Inflammatory macrophage (primary cell): ENCODE results near the gene DEPDC5.

Experiments used
- DNase-seq, 2 donors: peaks; one replicate each; pipeline ENCODE4 v3.0.0-alpha.2; 2020 to 2022

The DEPDC5 gene

DNA sequence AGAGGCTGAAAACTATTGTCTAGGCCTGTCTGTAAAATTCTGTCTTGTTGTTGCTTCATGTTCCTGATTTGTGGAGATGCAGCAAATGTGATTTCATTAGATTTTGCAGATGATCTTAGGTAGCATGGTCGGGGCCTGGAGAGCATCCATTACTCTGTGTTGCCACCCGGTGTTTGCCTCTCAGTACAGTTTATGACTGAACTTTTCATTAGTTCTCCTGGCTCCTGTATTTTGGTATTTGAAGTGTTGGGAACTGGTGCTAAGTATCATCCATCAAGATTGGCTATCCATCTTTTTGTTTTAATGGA, 198.2 kb downstream of the DEPDC5 start:
- DNase-seq: no peak

DNA sequence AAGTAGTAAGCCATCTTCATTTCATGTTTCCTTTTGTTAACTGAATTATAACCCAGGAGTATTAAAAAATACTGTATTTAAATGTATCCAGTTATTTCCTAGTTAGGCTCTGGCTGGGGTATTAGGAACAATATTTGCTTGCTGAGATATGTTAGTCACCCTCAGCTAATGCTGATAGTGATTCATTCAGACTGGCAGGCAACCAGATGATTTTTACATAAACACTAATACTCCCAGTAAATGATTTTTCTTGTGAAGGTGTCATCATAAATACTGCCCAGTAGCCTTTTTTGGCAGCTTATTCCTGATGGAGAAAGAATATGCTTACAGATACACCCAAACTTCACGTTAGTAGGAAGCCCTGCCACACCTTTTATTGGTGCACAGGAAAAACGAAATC, 198.7 kb downstream of the DEPDC5 start:
- DNase-seq: no peak

DNA sequence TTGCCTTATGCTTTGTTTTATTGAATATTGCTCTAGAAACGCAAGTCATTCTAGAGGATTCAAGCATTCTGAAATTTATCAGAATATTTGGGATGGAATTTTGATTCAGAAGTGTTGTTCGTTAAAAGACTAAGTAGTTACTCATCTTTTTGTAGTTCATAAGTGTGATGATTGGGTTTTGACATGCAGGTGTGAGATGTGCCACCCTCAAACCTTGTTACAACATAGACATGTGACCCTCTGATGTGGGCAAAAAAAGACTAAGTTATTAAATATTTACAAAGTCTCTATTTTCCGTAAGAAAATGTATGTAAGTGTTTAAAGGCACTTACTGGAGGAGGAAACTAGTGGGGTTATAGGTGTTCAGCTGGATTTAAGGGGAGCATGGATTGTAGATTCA, 199.4 kb downstream of the DEPDC5 start:
- no peak for DNase-seq

DNA sequence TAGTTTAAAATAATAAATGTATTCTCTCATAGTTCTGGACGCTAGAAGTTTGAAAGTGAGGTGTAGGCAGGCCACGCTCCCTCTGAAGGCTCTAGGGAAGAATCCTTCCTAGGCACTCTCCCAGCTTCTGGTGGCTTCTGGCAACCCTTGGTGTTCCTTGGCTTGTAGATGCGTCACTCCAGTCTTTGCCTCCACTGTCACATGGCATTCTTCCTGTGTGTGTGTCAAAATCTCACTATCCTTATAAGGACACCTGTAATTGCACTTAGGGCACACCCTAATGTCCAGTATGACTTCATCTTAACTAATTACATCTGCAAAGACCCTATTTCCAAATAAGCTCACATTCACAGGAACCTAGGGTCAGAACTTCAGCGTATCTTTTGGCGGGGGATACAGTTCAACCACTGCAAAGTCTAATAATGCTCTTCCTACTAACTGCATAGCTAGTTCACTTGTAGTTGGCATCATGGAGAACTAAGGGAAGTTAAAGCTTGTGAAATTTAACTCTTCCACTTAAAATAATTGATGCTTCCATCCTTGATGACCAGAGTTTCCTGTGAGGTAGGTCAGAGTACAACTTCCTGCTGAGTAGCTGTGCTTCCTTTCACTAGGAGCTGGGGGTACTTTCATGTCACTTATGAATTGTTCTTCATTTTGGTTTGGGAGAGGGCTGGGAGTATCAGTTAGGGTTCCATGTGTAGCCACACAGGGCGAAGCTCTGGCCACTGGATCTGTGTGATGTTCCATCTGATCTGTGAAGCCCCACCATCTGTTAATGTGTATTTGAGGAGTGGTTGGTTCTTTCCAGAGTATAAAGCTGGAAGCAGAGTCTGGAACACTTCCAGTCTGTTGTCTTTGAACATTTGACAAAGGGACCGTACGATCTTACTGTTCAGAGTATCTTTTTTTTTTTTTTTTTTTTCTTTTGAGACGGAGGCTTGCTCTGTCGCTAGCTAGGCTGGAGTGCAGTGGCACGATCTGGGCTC, 201.0 kb downstream of the DEPDC5 start:
- no peak for DNase-seq

DNA sequence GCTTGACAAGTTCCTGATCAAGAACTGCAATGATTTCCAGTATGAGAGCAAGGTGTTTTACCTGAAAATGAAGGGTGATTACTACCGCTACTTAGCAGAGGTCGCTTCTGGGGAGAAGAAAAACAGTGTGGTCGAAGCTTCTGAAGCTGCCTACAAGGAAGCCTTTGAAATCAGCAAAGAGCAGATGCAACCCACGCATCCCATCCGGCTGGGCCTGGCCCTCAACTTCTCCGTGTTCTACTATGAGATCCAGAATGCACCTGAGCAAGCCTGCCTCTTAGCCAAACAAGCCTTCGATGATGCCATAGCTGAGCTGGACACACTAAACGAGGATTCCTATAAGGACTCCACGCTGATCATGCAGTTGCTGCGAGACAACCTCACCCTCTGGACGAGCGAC, 202.5 kb downstream of the DEPDC5 start:
- no peak for DNase-seq
